Adrenal gland (tissue), 5 donors: ENCODE data around the gene CD28.

Experiments used
- POLR2A ChIP-seq, 2 donors: fragments of 450-650 bp; IDR thresholded peaks; one replicate each; pipeline ENCODE4 v1.6.1; 2017; ENCODE audit warnings: antibody characterized with exemption in 2 of 2, mild to moderate bottlenecking in 2 of 2, moderate library complexity in 1 of 2
- TF ChIP-seq, protein P1 (sequence below), 6 experiments: fragments of 450-650 bp in 4 of 6; fragments of 200-600 bp in 2 of 6; sonication (generic) in 1 of 6; IDR thresholded peaks; 1 replicate in 5 of 6; 2 replicates in 1 of 6; pipeline versions ENCODE4 v1.5.1 to v1.8.0; 2016 to 2021; ENCODE audit warnings: antibody characterized with exemption in 6 of 6, mild to moderate bottlenecking in 2 of 6, moderate library complexity in 1 of 6
- donor health status: DM: no; HTN: no; CAD: no.

DNA sequence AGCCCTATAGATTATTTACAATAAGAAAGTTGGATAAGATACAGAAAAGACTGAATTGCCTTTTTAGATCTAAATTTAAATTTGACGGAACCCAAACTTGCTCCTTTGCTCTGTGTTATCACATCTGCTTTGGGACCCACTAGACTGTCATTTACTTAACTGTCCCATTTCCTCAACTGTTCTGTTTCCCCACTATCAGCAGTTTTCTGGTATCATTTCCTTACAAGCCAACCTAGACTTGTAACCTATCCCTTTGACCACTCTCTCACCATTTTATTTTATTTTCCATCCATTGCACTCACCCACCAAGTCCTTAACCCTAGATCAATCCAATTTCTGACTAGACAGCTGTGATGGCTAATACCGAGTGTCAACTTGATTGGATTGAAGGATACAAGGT lies 38.6 kb upstream of the CD28 start:
- TF ChIP-seq, protein P1, sequence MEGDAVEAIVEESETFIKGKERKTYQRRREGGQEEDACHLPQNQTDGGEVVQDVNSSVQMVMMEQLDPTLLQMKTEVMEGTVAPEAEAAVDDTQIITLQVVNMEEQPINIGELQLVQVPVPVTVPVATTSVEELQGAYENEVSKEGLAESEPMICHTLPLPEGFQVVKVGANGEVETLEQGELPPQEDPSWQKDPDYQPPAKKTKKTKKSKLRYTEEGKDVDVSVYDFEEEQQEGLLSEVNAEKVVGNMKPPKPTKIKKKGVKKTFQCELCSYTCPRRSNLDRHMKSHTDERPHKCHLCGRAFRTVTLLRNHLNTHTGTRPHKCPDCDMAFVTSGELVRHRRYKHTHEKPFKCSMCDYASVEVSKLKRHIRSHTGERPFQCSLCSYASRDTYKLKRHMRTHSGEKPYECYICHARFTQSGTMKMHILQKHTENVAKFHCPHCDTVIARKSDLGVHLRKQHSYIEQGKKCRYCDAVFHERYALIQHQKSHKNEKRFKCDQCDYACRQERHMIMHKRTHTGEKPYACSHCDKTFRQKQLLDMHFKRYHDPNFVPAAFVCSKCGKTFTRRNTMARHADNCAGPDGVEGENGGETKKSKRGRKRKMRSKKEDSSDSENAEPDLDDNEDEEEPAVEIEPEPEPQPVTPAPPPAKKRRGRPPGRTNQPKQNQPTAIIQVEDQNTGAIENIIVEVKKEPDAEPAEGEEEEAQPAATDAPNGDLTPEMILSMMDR (IDR thresholded peaks at IDR 0.05), result no peak
- no peak for TF ChIP-seq POLR2A (IDR thresholded peaks at IDR 0.05)
